Hepatocyte (in vitro differentiated cells): ENCODE results near the gene BORCS8. TPM values are rescaled to one million over a fixed set of nuclear protein-coding genes. Genes with fewer than 3 reads are reported as not detected.

Experiments used
- DNase-seq: peaks from one replicate; pipeline ENCODE4 v3.0.0-alpha.2; 2016; ENCODE audit warnings: low spot score
- H2AFZ ChIP-seq: fragments of 200-600 bp; sonication (generic); 2 replicates; pipeline ENCODE4 v1.6.0; 2016; ENCODE audit warnings: antibody characterized with exemption, mild to moderate bottlenecking
- H3K27ac ChIP-seq: fragments of 200-600 bp; sonication (generic); 2 replicates; pipeline ENCODE4 v1.5.1; 2016; ENCODE audit warnings: mild to moderate bottlenecking
- H3K27me3 ChIP-seq: fragments of 200-600 bp; sonication (generic); 2 replicates; pipeline ENCODE4 v1.6.1; 2016
- H3K36me3 ChIP-seq: fragments of 200-600 bp; sonication (generic); replicated peaks from 2 replicates; pipeline ENCODE4 v1.5.1; 2016; ENCODE audit warnings: low read depth; ENCODE audit not compliant: insufficient read depth
- H3K4me1 ChIP-seq: fragments of 200-600 bp; sonication (generic); 2 replicates; pipeline ENCODE4 v1.5.1; 2016; ENCODE audit warnings: mild to moderate bottlenecking, moderate library complexity; ENCODE audit not compliant: insufficient read depth
- H3K4me2 ChIP-seq: fragments of 200-600 bp; sonication (generic); 2 replicates; pipeline ENCODE4 v1.6.0; 2016
- H3K4me3 ChIP-seq: fragments of 200-600 bp; sonication (generic); 2 replicates; pipeline ENCODE4 v1.5.1; 2016; ENCODE audit warnings: mild to moderate bottlenecking
- H3K79me2 ChIP-seq: fragments of 200-600 bp; sonication (generic); 2 replicates; pipeline ENCODE4 v1.6.0; 2017; ENCODE audit warnings: mild to moderate bottlenecking
- H3K9me2 ChIP-seq: fragments of 200-600 bp; sonication (generic); replicated peaks from 2 replicates; pipeline ENCODE4 v1.6.0; 2017; ENCODE audit warnings: mild to moderate bottlenecking; ENCODE audit not compliant: insufficient read depth
- H3K9me3 ChIP-seq: fragments of 200-600 bp; sonication (generic); 2 replicates; pipeline ENCODE4 v1.5.1; 2016; ENCODE audit warnings: low read depth, mild to moderate bottlenecking
- H4K20me1 ChIP-seq: fragments of 200-600 bp; sonication (generic); 2 replicates; pipeline ENCODE4 v1.6.0; 2016; ENCODE audit warnings: mild to moderate bottlenecking; ENCODE audit not compliant: insufficient read depth, poor library complexity, severe bottlenecking
- CTCF ChIP-seq: fragments of 200-600 bp; sonication (generic); IDR thresholded peaks from 2 replicates; pipeline ENCODE4 v1.5.1; 2016; ENCODE audit warnings: antibody characterized with exemption, mild to moderate bottlenecking; ENCODE audit not compliant: poor library complexity
- EZH2 ChIP-seq: fragments of 200-600 bp; sonication (generic); IDR thresholded peaks from 2 replicates; pipeline ENCODE4 v1.6.1; 2016; ENCODE audit warnings: antibody characterized with exemption, mild to moderate bottlenecking, borderline replicate concordance
- EZH2phosphoT487 ChIP-seq: fragments of 200-600 bp; sonication (generic); IDR thresholded peaks from one replicate; pipeline ENCODE4 v1.6.1; 2018; ENCODE audit warnings: antibody characterized with exemption, mild to moderate bottlenecking, low read depth, moderate library complexity; ENCODE audit not compliant: unreplicated experiment, severe bottlenecking
- WGBS: methylation state at CpG from one replicate; pipeline ENCODE4 v1.1.6; 2016; ENCODE audit warnings: low lambda C conversion rate; ENCODE audit errors: missing lambda C conversion rate; 5-methylcytosine and 5-hydroxymethylcytosine counted together
- polyA plus RNA-seq: library from polyadenylated mRNA; unstranded; fragments of >200 nt; fragmentation: Nextera tagmentation; extraction: Ambion mirVana; gene quantifications from 2 replicates; pipeline ENCODE4 v1.2.1, GENCODE V29; 2016
- total RNA-seq: library from RNA; depleted of rRNA; stranded (reverse); fragments of >200 nt; gene quantifications from 2 replicates; pipeline ENCODE4 v1.2.3, GENCODE V29; 2014

BORCS8 gene
- total and polyA plus RNA-seq, 2 experiments from 2014 or later = 13.1 to 25.6 TPM

- 91% methylated on average over 17 of the region's 17 CpGs for WGBS
- no peaks in the 10 kb centered on the region for H3K9me3 ChIP-seq
- H4K20me1 ChIP-seq = no peaks in the 10 kb centered on the region
- no peak overlapping the region for H2AFZ ChIP-seq
- no peaks in the 10 kb centered on the region for H3K4me1 ChIP-seq
- no peaks in the 10 kb centered on the region for H3K27me3 ChIP-seq
- no peaks in the 10 kb centered on the region for H3K79me2 ChIP-seq
- no peaks in the 10 kb centered on the region for H3K9me2 ChIP-seq
- H3K4me3 ChIP-seq = no peak overlapping the region
- H3K27ac ChIP-seq = no peak overlapping the region
- no peak for DNase-seq
- H3K36me3 ChIP-seq = no peaks in the 10 kb centered on the region
- no peak overlapping the region for H3K4me2 ChIP-seq
- TF ChIP-seq EZH2 (no peak), EZH2phosphoT487 (no peak), CTCF (no peak)
These were observed 46.7 kb downstream of the BORCS8 start for GRCh38 chr19:19145281-19145680.

- no peak for DNase-seq
- Histone ChIP-seq H3K9me2 (no peaks in the 10 kb centered on the region), H3K9me3 (no peaks in the 10 kb centered on the region), H3K36me3 (no peaks in the 10 kb centered on the region), H3K4me2 (no peak overlapping the region), H2AFZ (no peak overlapping the region), H3K27me3 (no peaks in the 10 kb centered on the region), H4K20me1 (no peaks in the 10 kb centered on the region), H3K4me1 (peaks cover 4% of the 10 kb centered on the region), H3K79me2 (peaks cover 5% of the 10 kb centered on the region), H3K27ac (no peak overlapping the region), H3K4me3 (no peak overlapping the region)
- whole genome bisulfite sequencing = 97% methylated on average over 12 of the region's 12 CpGs
- TF ChIP-seq EZH2 (no peak), EZH2phosphoT487 (no peak), CTCF (no peak)
These were observed 49.6 kb downstream of the BORCS8 start for GRCh38 chr19:19142347-19142746.

GRCh38 chr19:19140476-19140875 lies 51.5 kb downstream of the BORCS8 start:
- H3K36me3 ChIP-seq = no peaks in the 10 kb centered on the region
- no peak overlapping the region for H3K27ac ChIP-seq
- no peak overlapping the region for H3K4me3 ChIP-seq
- H3K4me1 ChIP-seq = peaks cover 8% of the 10 kb centered on the region
- H2AFZ ChIP-seq = no peak overlapping the region
- no peaks in the 10 kb centered on the region for H3K27me3 ChIP-seq
- H3K4me2 ChIP-seq = no peak overlapping the region
- peaks cover 8% of the 10 kb centered on the region for H3K79me2 ChIP-seq
- no peaks in the 10 kb centered on the region for H3K9me3 ChIP-seq
- H3K9me2 ChIP-seq = no peaks in the 10 kb centered on the region
- no peak for DNase-seq
- no peaks in the 10 kb centered on the region for H4K20me1 ChIP-seq
- TF ChIP-seq CTCF = no peak
- TF ChIP-seq EZH2 = no peak
- TF ChIP-seq EZH2phosphoT487 = no peak
- 81% methylated on average over 5 of the region's 5 CpGs for WGBS

- Histone ChIP-seq H4K20me1 (no peaks in the 10 kb centered on the region), H2AFZ (no peak overlapping the region)
- 48% methylated on average over 5 of the region's 5 CpGs for WGBS
These were observed 52.1 kb downstream of the BORCS8 start for GRCh38 chr19:19139876-19140229.

More at GRCh38 chr19:19139876-19140229, 52.1 kb downstream of the BORCS8 start:
- TF ChIP-seq CTCF = no peak
- no peak for TF ChIP-seq EZH2phosphoT487
- TF ChIP-seq EZH2 = no peak
- peaks cover 8% of the 10 kb centered on the region for H3K4me1 ChIP-seq
- no peak for DNase-seq
- H3K36me3 ChIP-seq = no peaks in the 10 kb centered on the region
- H3K4me3 ChIP-seq = no peak overlapping the region
- H3K9me3 ChIP-seq = no peaks in the 10 kb centered on the region
- no peak overlapping the region for H3K27ac ChIP-seq
- H3K79me2 ChIP-seq = peaks cover 8% of the 10 kb centered on the region
- no peak overlapping the region for H3K4me2 ChIP-seq
- H3K27me3 ChIP-seq = no peaks in the 10 kb centered on the region
- H3K9me2 ChIP-seq = no peaks in the 10 kb centered on the region
